Loucy (cell line): Measurements from ENCODE around the gene ENTHD1.

ENCODE experiments used
- EZH2phosphoT487 ChIP-seq: fragments of 200-600 bp; IDR thresholded peaks from 2 replicates; pipeline ENCODE4 v1.6.1; 2018; ENCODE audit warnings: antibody characterized with exemption, mild to moderate bottlenecking, moderate library complexity, borderline replicate concordance
- TF ChIP-seq, protein P1 (sequence below): fragments of 200-600 bp; sonication (generic); conservative IDR thresholded peaks from 2 replicates; pipeline ENCODE4 v1.5.1; 2014; ENCODE audit warnings: mild to moderate bottlenecking, antibody characterized with exemption, low read length

DNA sequence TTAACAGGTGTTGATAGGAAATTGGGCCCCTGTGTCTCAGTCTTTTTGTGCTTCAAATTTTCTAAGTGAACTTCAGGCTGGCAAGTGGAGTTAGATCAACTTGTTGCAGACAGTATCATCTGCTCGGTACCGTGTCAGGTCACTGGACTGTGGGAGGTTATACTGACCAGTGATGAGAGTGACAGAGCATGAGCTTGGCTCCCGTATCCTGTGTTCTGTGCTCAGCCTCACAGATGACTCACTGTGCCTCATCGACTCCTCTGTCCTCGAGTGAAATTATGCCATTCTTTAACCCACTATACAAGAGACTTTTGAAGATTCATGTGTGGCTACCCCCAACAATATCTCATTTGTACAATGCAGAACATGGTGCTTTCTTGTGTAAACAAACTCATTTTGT, 15.2 kb upstream of the ENTHD1 start:
- TF ChIP-seq, protein P1, sequence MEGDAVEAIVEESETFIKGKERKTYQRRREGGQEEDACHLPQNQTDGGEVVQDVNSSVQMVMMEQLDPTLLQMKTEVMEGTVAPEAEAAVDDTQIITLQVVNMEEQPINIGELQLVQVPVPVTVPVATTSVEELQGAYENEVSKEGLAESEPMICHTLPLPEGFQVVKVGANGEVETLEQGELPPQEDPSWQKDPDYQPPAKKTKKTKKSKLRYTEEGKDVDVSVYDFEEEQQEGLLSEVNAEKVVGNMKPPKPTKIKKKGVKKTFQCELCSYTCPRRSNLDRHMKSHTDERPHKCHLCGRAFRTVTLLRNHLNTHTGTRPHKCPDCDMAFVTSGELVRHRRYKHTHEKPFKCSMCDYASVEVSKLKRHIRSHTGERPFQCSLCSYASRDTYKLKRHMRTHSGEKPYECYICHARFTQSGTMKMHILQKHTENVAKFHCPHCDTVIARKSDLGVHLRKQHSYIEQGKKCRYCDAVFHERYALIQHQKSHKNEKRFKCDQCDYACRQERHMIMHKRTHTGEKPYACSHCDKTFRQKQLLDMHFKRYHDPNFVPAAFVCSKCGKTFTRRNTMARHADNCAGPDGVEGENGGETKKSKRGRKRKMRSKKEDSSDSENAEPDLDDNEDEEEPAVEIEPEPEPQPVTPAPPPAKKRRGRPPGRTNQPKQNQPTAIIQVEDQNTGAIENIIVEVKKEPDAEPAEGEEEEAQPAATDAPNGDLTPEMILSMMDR: no peak
- no peak for TF ChIP-seq EZH2phosphoT487
